Measurements from ENCODE around the gene WNT6.
A peak's percentile ranks its signal among the peaks of the same experiment; 100 is the strongest.

Gene WNT6

DNA sequence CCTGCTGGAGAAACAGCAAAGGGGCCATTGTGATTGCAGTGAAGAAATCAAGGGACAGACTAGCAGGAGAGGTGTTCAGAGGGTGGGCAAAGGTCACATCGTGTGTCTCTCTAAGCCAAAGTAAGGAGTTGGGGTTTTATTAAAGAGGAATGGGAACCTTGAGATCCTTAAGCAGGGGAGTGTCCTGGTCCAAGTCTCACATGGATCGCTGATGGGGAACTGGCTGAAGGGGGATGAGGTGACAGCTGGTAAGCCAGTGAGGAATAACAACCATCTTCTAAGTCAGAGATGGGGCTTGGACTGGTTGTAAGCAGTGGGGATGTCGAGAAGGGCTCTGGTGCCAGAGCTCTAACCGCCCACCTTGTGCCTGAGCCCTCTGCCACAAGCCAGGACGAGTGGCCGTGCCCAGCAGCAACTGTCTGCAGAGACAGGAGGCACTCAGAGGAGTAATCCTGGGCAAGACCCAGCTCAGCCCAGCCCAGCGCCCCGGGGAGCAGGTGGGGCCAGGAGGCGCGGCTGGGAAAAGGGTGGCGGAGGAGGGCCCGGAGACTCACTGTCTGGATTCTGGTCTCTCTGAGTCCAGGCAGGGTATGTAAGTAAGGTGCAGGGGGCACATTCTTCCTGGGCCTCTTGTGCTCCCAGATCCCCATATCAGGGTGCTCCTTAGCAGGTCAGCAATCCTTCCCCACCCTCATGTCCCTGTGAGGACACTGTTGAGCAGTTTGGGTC, 34.7 kb downstream of the WNT6 start:
- DNase-seq = no peak

DNA sequence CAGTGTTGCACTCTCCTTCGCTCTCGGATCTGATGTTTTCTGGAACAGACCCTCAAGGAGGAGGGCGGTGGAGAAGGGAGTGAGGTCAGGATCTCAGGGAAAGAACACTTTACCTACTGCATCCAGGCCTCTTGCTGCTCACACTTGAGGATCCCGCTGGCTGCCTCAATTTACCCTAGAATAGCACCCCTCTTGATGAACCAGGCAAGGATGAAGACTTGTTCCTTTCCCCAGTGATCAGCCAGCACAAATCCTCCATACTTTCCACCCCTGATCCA, 35.2 kb downstream of the WNT6 start:
- DNase-seq = no peak

DNA sequence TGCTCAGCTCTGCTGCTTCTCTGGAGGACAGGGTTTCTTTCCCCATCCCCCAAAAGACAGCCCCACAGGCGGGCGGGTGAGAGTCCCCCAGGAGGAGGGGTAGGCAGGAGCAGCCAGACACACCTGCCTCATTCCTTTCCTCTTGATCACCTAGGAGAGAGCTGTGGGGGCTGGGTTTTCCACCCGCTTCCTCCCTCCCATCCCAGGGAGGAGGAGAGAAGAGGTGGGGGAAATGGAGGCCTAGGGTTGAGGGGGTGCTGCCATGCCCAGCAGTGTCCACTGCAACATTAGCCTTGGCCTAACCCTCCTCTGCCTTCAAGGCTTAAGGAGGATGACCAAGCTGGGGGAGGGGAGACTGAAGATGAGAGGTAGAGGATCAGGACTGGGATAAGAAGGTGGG, 35.7 kb downstream of the WNT6 start:
- DNase-seq = no peak

GRCh38 chr2:218895759-218896500, 36.3 kb downstream of the WNT6 start:
- DNase-seq = no peak

DNA sequence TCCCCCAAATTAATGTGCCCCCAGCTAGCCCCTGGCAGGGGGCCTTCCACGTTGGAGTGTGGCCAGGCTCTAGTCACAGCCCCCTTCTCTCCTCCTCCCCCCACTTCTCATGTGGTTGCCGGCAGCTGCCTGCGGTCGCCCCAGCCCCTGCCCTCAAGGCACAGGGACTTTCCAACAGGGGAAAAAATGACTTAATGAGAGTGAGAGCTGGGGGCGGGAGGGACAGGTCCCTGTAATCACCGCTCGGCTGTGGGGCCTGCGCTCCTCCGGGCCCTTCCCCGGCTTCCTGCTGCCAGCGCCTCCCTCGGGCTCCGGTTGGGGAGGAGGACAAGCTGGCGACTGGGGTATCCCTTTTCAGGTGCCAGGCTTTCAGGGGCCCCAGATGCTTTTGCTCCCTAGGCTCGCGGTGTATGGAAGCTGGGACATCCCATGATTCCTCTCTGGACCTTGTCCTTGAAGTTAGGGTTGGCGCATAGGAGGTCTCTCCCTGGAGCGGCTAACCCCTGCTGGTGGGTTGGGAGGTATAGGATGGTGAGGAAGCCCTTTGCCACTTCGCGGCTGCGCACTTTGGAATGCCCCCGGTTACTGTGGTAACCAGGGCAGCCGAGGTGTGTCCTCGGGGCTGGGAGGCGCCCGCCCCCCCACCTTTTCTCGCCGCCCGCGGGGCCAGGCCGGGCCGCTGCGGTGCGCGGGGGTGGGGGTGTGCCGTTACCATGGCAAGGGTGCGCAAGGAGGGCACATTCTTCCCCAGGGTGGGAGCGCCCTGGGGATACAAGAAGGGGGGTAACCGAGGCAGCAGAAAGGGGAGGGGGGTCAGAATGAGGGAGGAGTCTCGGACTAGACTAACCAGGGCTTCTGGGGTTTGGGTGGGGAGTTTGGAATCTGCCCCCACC, 37.1 kb downstream of the WNT6 start:
- DNase-seq = peak; percentile 80

- DNase-seq = peak; percentile 44
Measured at GRCh38 chr2:218897394-218898108, 37.9 kb downstream of the WNT6 start.

DNA sequence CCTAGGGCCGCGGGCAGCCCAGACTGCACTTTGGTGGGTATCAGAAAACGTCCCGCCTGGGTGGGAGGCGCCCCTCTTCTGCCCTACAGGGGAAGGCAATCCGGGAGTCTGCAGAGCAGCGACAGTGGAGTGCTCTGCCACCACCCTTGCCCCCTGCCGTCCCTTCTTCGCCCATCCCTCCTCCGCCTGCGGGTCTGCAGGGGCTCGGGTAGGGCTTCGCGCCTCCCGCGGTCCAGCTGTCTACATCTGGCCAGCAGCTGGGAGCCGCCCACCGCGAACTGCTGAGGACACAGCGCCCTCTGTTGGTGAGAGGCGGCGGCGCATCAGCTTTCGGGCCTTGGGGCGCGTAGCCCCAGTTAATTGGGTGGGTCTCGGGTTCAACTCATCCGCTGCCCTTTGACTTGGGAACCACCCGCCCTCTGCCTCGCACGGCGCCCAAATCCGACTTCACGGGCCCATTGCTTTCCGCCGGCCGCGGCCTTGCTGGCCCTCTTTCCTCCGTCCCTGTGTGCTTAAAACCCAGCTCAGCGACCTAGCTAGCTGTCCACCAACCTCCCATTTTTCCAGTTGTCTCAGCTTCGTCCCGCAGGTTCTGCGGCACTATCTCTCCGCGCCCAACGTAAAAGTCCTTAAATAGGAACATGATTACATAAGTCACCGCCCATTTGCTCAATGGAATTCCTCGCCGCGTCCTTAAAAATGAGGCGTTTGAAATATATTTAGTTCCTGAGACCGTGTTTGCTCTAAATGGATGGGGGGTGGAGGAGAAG, 38.7 kb downstream of the WNT6 start:
- peak; percentile 85 for DNase-seq

DNA sequence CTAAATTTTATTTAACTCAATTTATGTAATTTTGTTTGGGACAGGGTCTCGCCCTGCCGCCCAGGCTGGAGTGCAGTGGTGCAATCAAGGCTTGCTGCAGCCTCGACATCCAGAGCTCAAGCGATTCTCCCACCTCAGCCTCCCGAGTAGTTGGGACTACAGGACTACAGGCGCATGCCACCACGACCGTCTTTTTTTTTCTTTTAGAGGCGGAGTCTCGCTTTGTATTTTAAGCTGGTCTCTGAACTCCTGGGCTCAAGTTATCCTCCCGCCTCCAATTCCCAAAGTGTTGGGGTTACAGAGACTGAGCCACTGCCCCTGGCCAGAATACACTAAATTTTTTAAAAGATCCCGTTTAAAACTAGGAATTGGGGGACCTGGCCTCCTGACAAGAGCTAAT, 39.5 kb downstream of the WNT6 start:
- DNase-seq = no peak

GRCh38 chr2:218902427-218902826, 42.8 kb downstream of the WNT6 start:
- DNase-seq = no peak

GRCh38 chr2:218904176-218904575, 44.6 kb downstream of the WNT6 start:
- no peak for DNase-seq

- DNase-seq = peak; percentile 90
Measured at GRCh38 chr2:218908721-218909619, 49.4 kb downstream of the WNT6 start.

DNA sequence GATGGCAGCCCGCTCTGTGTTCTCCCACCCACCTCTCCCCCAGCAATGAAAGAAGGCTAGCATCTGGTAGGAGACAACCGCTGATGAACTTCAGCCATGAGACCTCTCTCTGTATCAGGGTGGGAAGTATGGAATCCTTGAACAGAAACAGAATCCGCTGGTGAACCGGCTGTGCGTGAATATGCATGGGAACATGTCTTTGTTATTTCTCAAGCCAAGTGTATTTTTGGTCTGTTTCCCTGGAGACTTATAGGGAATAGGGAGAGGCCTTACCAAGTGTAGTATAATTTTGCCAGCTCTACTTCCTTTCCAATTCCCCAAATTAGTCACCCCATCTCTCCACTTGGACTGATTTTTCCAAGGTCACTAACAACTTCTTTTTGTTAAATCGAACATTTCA, 51.1 kb downstream of the WNT6 start:
- no peak for DNase-seq

- no peak for DNase-seq
Measured at GRCh38 chr2:218920504-218920903, 60.9 kb downstream of the WNT6 start.

All from CD4-positive, alpha-beta T cell treated with Interleukin-17A for 4 hours (primary cell).